Dedifferentiated amniotic fluid mesenchymal stem cell (primary cell): Measurements from ENCODE around the gene TUBA3E.
"Not testable (repeated sequence)": the region's sequence is repeated elsewhere in the genome, so short reads cannot be mapped to it uniquely, and the experiment has no call there.

Experiments
- DNase-seq: peaks from one replicate; pipeline ENCODE4 v3.0.0-alpha.2; 2016; ENCODE audit errors: extremely low spot score

Gene TUBA3E

GRCh38 chr2:130143266-130144039 is 54.8 kb downstream of the TUBA3E start:
- DNase-seq = not testable (repeated sequence)

- DNase-seq = not testable (repeated sequence)
These were observed 55.6 kb downstream of the TUBA3E start for GRCh38 chr2:130142396-130143265.
